ENCODE results near the gene PFDN2.

- TF ChIP-seq POLR2AphosphoS5 (IDR thresholded peaks at IDR 0.05; ENCODE audit: low read depth, low read length) (no peak), POLR2A (IDR thresholded peaks at IDR 0.05; ENCODE audit: low read depth, low read length) (no peak)
Observed at GRCh38 chr1:161166669-161167548, 49.1 kb upstream of the PFDN2 start.
